GM19193 (cell line): ENCODE results near the gene RAI1.

Source experiments
- POLR2A ChIP-seq: IDR thresholded peaks from 4 replicates; pipeline ENCODE4 v1.6.1; 2011; ENCODE audit not compliant: insufficient read depth, insufficient read length; ENCODE audit errors: extremely low read depth

The RAI1 gene

DNA sequence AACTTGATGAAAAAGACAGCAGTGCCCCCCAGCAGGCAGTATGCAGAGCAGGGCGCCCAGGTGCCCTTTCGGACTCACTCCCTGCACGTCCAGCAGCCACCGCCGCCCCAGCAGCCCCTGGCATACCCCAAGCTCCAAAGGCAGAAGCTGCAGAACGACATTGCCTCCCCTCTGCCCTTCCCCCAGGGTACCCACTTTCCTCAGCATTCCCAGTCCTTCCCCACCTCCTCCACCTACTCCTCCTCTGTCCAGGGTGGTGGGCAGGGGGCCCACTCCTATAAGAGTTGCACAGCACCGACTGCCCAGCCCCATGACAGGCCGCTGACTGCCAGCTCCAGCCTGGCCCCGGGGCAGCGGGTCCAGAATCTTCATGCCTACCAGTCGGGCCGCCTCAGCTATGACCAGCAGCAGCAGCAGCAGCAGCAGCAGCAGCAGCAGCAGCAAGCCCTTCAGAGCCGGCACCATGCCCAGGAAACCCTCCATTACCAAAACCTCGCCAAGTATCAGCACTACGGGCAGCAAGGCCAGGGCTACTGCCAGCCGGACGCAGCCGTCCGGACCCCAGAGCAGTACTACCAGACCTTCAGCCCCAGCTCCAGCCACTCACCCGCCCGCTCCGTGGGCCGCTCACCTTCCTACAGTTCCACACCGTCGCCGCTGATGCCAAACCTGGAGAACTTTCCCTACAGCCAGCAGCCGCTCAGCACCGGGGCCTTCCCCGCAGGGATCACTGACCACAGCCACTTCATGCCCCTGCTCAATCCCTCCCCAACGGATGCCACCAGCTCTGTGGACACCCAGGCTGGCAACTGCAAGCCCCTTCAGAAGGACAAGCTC, 112.3 kb downstream of the RAI1 start:
- TF ChIP-seq POLR2A, result no peak

DNA sequence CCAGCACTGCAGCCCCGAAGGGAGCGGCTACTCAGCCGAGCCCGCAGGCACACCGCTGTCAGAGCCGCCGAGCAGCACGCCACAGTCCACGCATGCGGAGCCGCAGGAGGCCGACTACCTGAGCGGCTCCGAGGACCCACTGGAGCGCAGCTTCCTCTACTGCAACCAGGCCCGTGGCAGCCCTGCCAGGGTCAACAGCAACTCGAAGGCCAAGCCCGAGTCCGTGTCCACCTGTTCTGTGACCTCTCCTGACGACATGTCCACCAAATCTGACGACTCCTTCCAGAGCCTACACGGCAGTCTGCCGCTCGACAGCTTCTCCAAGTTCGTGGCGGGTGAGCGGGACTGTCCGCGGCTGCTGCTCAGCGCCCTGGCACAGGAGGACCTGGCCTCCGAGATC, 113.1 kb downstream of the RAI1 start:
- TF ChIP-seq POLR2A, result no peak

DNA sequence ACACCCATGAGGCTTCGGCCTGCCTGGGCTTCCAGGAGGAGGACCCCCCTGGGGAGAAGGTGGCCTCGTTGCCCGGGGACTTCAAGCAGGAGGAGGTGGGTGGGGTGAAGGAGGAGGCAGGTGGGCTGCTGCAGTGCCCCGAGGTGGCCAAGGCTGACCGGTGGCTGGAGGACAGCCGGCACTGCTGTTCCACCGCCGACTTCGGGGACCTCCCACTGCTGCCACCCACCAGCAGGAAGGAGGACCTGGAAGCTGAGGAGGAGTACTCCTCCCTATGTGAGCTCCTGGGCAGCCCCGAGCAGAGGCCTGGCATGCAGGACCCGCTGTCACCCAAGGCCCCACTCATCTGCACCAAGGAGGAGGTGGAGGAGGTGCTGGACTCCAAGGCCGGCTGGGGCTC, 114.0 kb downstream of the RAI1 start:
- TF ChIP-seq POLR2A, result no peak

DNA sequence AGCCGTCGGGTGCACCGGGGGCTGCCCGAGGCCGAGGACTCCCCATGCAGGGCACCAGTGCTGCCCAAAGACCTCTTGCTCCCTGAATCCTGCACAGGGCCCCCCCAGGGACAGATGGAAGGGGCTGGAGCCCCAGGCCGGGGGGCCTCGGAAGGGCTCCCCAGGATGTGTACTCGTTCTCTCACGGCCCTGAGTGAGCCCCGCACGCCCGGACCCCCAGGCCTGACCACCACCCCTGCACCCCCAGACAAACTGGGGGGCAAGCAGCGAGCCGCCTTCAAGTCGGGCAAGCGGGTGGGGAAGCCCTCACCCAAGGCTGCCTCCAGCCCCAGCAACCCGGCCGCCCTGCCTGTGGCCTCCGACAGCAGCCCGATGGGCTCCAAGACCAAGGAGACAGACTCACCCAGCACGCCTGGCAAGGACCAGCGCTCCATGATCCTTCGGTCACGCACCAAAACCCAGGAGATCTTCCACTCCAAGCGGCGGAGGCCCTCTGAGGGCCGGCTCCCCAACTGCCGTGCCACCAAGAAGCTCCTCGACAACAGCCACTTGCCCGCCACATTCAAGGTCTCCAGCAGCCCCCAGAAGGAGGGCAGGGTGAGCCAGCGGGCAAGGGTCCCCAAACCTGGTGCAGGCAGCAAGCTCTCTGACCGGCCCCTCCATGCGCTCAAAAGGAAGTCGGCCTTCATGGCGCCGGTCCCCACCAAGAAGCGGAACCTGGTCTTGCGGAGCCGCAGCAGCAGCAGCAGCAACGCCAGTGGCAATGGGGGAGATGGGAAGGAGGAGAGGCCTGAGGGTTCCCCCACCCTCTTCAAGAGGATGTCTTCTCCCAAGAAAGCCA, 114.9 kb downstream of the RAI1 start:
- TF ChIP-seq POLR2A, result no peak

DNA sequence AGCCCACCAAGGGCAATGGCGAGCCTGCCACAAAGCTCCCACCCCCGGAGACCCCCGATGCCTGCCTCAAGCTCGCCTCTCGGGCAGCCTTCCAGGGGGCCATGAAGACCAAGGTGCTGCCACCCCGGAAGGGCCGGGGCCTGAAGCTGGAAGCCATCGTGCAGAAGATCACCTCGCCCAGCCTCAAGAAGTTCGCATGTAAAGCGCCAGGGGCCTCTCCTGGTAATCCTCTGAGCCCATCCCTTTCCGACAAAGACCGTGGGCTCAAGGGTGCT, 115.5 kb downstream of the RAI1 start:
- no peak for TF ChIP-seq POLR2A

DNA sequence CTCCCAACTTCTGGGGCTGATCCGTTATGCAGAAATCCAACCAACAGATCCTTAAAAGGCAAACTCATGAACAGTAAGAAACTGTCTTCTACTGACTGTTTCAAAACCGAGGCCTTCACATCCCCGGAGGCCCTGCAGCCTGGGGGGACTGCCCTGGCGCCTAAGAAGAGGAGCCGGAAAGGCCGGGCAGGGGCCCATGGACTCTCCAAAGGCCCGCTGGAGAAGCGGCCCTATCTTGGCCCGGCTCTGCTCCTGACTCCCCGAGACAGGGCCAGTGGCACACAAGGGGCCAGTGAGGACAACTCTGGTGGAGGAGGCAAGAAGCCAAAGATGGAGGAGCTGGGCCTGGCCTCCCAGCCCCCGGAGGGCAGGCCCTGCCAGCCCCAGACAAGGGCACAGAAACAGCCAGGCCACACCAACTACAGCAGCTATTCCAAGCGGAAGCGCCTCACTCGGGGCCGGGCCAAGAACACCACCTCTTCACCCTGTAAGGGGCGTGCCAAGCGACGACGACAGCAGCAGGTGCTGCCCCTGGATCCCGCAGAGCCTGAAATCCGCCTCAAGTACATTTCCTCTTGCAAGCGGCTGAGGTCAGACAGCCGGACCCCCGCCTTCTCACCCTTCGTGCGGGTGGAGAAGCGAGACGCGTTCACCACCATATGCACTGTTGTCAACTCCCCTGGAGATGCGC, 116.0 kb downstream of the RAI1 start:
- no peak for TF ChIP-seq POLR2A

DNA sequence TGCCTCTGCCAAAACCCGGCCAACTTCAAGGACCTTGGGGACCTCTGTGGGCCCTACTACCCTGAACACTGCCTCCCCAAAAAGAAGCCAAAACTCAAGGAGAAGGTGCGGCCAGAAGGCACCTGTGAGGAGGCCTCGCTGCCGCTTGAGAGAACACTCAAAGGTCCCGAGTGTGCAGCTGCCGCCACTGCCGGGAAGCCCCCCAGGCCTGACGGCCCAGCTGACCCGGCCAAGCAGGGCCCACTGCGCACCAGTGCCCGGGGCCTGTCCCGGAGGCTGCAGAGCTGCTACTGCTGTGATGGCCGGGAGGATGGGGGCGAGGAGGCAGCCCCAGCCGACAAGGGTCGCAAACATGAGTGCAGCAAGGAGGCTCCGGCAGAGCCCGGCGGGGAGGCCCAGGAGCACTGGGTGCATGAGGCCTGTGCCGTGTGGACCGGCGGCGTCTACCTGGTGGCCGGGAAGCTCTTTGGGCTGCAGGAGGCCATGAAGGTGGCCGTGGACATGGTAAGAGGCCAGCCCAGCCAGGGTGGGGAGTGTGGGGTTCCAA, 116.8 kb downstream of the RAI1 start:
- TF ChIP-seq POLR2A, result no peak

DNA sequence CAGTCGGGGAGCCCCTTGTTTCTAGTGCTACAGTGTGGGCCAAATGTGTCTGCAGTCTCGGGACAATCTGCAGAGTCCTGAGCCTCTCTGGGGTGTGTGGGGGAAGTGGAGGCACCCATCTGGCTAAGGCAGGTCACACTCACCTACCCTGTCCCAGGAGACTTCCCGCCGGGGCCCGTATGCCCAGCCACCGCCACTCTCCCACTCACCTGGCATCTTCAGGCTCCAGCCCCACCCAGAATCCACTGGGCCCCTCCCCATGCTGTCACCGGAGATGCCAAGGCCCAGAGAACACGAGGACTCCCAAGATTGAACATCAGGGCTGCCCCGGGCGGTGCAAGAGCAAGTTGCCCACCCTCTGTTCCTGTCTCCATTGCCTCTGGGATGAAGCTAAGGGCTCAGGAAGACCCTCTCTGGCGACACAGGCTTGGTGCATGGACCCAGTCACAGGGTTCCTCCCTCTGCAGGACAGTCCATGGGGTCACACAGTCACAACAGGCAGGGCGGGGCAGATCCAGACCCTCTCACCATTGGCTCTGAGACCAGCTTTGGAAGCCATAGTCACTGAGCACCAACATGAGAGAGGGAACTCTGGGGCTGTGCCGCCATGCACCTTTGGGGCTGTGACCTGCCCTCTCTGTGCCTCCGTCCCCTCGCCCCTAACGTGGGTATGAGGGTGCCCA, 117.5 kb downstream of the RAI1 start:
- TF ChIP-seq POLR2A, result no peak

DNA sequence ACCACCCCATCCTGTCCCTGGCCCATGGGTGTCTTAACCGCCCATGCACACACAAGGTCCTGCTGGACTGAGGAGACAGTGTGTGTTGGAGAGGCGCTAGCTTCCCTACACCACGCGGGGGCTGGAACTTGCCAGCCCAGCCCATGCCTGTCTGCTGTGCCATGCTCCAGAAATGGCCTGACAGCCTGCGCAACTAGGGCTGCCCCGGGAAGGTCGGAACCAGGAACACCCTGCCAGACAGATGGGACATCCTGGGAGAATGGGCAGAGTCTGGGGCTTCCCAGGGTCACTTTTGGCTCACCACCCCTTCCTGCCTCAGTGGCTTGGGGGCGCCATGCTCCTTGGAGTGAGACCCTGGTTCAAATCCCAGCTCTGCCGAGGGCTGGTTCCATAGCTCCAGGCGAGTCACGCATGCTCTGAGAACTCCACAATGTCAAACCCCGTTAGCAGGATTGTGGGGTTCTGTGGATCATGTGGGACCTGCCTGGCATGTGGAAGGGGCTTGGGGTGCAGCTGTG, 119.3 kb downstream of the RAI1 start:
- no peak for TF ChIP-seq POLR2A

DNA sequence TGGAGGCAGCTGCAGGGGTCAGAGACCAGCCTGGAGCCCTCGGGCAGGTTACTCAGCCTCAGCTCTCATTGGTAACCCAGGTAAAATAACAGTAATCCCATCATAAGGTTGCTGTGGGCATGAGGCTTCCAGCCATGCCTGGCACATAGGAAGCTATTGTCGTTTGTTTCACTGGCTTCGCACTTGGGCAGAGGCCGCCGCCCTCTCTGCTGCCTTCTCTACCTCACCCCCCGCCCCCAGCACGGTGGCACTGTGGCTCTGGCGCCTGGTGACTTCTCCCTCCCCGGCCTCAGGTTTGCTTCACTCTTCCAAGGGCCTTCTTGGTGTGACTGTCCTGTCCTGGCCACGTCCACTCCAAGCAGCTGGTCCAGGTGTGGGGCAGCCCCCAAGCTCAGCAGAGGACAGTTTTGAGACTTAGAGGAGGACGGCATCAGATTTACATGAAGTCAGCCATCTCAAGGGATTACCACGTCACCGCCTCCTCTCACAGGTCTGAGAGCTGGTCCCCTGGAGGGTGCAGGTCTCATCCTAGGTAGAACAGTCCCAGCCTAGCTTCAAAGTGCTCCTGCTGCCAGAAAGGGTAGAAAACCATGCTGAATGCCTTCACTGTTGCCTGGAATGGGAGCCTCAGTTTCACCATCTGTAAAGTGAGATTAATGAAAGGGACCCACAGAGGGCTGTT, 120.7 kb downstream of the RAI1 start:
- TF ChIP-seq POLR2A, result no peak

DNA sequence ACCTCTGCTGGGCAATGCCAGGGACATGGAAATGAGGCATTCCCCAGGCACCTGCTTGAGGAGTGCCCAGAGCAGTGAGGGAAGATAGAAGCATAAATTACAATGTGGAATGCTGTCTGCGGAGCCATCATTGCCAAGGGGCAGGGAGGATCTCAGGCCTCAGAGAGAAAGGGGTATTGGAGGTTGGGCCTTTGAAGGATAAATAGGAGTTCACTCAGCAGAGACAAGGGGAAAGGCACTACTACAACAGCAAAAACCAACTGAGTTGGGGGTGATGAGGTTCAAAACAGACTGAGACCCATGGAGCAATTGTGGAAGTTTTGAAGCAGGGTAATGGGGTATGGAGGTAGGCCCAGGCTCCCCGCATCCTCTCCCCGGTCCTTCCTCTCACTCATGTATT, 122.7 kb downstream of the RAI1 start:
- TF ChIP-seq POLR2A, result no peak

DNA sequence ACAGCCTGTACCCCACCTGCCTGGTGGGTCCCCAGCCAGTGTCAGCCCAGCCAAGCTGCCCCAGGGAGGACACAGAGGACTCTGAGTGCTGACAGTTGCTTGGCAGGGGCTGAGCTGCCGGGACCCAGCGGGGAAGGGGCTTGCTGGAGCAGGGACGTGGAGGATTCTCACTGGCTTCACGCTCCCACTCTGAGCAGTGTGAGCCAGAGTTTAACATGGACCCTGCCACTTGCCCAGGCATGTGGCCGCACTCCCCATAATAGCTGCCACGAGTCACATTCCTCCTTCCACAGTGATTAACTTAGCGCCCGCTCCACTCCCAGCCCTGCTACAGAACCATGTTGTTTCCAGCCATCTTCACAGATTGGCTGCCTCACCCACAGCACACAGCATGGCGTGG, 124.3 kb downstream of the RAI1 start:
- no peak for TF ChIP-seq POLR2A

DNA sequence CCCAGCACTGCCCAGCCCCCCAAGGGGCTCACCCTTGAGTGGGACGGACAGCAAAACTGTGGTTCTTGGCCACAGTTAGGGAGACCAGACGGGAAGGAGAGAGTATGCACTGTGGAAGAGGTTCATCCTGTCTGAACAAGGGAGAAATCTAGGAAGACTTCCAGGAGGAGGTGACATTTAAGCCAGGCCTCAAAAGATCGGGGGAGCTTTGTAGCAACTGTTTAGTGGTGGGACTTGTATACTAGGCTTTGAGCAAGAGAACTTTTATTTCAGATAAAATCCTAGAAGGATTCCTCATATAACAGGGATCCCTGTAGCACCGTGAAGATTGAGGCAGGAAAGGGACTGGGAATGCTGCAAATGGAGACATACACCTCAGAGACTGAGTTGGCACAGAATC, 124.8 kb downstream of the RAI1 start:
- TF ChIP-seq POLR2A, result no peak
